ENCODE measurements around the gene CUL9.

CUL9 gene

DNA sequence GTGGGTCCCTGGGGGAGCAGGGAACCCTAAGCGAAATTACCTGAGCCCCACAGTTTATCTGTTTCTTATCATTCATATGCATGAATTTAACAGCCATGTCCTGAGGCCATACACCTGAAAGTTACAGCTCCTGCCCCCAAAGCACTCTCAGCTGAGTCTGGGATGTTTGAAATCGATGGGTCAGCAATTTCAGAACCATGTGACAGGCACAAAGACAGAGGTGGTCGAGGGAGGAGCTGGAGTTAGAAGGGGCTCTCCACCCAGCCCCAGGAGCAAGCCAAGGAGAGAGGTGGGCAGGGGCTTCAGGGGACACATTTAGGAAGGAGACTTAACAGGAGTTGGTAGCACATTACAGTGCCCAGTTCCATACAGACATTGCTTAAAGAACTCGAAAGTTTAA is 76.2 kb downstream of the CUL9 start:
- no peak for DNase-seq

DNA sequence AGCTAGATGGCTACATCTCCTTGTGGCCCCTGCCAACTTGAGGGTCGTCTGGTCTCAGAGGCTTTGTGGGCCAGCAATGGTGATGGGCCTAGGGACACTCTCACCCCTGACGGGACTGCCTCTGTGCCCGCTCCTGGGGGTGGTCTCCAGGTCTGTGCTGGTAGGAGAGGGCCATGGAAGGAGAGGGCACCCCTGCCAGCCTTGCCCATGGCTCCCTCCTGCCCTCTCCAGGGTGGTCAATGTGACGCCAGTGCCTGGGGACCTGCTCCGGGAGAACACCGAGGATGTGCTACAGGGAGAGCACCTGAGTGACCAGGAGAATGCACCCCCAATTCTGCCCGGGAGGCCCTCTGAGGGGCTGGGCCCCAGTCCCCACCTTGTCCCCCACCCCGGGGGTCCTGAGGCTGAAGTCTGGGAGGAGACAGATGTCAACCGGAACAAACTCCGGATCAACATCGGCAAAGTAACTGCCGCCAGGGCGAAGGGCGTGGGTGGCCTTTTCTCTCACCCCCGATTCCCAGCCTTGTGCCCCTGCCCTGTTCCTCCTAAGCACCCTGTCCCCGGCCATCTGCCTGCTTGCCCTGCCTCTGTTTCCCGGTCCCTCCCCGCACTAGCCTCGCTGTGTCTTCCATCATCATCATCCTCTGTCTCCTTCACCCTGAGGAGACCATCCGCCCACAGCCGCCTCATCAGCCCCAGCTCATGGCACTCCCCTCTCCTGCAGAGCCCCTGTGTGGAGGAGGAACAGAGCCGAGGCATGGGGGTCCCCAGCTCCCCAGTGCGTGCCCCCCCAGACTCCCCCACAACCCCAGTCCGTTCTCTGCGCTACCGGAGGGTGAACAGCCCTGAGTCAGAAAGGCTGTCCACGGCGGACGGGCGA is 77.1 kb downstream of the CUL9 start:
- DNase-seq = no peak

DNA sequence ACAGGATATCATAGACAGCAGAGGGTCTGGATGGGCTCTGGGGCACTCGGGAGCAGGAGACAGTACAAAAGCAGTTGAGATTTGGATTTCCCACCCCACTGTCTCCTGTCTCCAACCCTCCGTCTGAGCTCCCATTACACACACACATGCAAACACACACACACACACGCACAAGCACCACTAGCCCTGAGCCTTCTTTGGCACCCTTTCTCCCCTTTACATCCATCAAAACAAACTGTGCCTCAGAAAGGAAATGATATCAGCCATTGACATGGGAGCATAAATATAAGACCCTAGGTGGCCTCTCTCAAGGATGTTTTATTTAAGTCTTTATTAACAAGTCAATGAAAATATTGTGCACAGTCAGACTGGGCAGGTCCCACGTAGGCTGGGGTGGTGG is 78.8 kb downstream of the CUL9 start:
- no peak for DNase-seq

DNA sequence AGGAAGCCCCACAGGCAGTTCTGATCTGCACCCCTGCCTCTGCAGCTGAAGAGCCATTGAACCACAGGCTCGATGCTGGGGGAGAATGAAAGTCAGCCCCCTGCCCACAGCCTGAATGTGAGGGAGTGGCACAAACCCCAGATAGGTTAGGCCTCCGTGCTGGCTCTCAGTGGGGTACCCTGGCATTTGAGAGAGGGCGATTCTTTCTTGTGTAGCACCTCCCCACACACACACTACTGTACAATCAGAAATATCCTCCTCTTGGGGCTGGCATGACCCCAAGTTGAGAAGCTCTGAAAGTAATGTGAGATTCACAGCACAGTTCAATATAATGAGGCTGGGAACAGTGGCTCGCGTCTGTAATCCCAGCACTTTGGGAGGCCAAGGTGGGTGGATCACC is 79.2 kb downstream of the CUL9 start:
- no peak for DNase-seq

DNA sequence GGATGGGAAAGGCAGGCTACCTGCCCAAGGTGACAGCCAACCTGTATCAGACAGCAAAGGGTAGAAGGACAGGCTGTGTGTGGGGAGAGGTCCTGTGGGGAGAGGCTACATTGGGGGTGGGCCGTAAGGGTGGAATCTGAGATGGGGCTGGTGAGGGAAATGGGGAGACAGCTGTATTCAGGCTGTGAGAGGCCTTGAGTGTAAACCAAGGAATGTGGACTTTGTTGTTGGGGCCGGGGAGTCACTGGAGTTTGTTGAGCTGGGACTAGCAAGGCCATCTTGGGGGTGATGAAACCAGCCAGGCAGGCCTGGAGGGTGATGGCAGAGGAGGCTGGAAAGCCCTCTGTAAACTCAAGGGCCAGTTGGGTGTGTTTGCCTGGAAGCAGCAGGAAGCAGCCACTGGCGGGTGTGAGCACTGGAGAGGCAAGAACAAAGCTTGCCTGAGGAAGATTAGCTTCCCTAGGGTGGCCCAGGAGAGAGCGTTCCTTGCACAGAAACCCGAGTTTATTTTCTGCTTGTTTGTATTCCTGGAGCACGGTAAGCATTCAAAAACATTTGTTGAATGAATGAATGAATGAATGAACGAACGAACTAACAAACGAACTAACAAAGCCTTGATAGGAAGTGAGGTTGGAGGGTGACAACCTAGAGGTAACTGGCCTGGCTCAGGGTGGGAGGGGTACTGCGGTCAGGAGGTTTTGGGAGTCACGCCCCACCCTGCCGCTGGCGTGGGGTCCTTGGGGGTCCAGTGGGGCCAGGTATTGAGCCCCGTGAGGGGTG is 80.2 kb downstream of the CUL9 start:
- no peak for DNase-seq

DNA sequence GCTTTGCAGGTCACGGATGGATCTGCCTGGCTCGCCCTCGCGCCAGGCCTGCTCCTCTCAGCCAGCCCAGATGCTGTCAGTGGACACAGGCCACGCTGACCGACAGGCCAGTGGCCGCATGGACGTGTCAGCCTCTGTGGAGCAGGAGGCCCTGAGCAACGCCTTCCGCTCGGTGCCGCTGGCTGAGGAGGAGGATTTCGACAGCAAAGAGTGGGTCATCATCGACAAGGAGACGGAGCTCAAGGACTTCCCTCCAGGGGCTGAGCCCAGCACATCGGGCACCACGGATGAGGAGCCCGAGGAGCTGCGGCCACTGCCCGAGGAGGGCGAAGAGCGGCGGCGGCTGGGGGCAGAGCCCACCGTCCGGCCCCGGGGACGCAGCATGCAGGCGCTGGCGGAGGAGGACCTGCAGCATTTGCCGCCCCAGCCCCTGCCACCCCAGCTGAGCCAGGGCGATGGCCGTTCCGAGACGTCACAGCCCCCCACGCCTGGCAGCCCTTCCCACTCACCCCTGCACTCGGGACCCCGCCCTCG is 80.9 kb downstream of the CUL9 start:
- no peak for DNase-seq

DNA sequence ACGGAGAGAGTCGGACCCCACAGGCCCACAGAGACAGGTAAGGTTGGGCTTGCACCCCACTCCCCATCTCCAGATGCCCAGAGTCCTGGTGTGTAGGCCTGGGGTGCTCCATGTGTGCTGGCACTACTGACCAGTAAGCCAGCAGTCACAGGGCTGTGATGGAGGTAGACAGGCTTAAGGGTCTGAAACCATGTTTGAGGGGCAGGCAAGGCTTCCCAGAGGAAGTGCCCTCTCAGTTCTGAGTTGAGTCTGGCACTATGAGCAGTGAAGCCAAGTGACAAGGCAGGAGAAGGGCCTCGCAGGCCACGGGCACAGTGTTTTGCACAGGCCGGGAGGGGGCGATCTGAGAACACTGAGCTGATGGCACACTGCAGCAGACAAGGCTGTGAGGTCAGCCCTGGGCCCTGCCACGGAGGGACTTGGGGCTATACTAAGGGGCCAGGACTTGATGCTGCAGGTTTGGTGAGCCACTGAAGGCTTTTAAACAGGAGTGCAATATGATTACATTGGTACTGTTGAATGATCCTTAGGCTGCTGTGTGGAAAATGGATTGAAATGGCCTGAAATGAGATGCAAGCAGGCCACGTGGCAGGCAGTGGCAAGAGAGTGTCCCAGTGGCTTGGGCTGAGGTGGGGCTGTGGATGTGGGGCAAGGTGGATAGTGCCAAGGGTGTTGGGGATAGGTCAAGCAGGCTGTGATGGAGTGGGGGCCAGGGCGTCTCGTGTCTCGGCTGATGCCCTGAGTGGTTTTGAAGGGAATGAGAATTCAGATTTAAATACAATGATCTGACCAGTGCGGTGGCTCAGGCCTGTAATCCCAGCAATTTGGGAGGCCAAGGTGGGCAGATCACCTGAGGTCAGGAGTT is 81.5 kb downstream of the CUL9 start:
- peak; percentile 9 for DNase-seq

DNA sequence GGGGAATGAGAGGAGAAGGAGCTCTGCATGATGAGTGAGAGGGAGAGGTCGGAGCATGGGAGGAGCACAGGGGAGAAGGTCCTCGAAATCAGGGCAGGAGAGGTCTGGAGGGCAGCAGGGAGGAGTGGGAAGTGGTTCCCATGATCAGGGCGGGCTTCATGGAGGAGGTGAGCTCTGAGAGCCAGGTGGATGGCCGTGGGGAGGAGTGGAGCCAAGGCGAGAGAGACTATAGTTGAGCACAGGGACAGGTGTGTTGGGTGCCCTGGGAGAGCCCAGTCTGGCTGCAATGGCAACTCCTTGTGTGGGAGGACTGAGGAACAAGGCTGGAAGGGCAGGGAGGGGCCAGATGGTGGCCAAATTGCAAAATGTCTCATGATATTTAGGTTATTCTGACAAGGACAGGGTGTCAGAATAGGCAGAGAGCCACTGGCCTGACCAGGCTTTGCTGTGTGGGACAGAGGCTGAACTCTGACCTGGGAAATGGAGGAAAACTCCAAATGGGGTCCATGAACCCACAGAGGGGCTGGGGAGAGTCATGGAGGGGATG is 82.7 kb downstream of the CUL9 start:
- DNase-seq = no peak

DNA sequence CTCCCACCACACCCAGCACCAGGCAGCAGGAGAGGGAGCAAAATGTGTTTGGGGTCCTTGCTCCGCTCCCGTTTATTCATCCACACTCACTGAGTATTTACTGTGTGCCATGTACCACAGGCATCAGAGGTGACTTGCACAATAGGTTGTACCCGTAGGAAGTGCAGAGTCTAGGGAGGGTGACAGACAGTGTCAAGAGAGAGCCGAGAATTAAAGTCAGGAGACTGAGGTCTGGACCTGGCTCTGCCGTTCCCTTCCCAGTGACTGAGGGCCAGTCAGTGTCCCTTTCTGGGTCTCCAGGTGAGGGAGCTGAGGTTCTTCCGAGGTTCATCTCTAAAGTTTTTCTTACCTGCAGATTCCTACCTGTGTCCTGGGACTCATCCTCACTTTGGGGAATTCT is 83.6 kb downstream of the CUL9 start:
- DNase-seq = no peak

DNA sequence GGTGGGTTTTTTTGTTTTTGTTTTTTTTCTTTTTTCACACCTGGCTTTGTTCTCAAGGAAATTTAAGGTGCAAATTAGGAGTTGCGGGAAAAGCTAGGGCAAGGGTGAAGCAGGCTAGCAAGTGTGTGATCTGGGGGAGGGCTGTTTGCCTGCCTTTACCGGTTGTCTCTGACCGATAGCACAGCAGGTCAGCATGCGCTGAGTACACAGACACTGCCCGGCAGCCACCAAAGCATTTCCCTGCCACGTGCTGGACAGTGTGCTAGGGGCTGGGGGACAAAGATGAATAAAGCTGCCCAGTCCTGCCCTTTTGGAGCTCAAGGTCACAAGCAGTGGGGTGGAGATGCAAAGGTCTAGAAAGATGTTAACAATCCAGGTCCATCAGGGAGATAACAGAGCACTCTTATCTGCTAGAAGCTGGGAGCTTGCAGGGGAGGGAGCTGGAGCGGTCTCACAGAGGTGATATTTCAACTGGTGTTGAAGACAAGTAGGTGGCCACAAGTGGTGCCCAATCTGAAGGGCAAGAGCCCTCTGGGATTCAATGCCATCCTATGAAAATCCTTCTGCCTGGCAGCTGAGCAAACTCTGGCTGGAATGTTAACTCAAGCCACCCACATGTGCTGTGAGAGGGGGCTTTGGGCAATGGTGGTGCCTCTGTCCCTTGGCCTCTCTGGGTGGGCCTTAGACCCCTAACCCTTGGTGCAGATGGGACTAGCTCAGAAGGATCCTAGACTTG is 85.8 kb downstream of the CUL9 start:
- DNase-seq = no peak

DNA sequence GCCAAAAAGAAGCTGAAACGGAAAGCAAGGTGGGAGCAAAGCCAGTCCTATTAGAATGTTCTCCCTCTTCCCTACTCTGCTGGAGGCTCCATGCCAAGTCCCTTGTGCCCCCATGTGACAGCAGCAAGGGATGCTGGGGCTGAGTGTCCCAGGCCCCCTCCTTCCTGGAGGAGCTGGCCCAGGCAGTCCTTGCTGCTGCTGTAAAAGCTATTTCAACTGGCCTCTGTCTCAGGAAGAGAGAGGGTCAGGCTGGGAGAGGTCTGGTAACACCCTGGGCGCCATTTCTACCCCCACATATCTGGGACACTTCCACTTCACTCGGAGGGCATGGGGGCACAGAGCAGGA is 86.3 kb downstream of the CUL9 start:
- DNase-seq = no peak

DNA sequence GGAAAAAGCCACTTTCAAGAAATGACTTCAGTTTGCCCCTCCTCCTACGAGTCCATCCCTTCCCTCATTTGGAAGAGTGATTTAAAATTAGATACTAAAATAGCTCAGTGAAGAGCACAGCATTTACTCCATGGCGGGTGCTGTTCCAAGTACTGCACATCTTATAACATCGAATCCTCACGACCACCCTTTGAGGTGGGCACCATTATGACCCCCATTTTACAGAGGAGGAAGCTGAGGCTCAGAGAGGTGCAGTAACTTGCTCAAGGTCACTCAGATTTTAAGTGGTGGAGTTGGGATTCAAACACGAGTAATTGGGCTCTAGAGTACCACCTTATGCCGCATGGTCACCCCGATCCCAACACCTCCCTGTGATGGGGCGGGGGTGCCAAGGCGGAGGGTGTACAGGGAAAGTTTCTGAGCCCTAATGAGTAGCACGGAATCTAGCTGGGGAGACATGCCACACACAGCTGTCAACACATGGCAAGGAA is 86.8 kb downstream of the CUL9 start:
- no peak for DNase-seq

DNA sequence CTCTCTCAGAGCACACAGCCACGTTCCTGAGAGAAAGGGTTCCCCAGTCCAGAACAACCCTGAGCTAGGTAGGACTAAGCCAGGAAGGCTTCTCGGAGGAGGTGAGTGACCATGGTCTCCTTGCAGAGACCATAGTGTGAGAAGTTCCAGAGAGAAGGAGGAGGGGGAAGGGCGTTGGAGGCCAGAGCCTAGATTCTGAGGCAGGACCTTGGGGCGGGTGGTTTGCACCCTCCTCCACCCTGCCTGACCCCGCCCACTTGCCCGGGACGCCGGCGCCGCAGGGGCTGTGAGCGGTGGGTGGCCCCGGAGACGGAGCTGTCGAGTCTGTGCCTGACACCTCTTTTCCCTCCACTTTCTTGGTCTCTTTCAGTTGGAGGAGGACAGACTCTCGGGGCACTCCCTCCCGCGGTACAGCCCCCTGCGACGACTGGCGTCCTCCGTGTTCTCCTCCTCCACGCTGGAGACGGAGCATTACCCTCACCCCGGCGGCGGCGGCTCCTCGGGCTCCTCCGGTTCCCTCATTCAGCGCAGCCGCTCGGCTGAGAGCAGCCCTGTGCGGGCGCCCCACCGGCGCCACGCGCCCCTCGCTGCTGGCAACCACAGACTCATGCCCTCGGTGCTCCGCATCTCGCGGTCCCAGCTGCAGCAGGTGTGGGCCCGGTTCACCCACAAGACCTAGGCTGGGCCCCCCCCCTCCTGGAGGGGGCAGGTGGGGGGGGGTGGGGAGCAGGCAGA is 87.4 kb downstream of the CUL9 start:
- no peak for DNase-seq

DNA sequence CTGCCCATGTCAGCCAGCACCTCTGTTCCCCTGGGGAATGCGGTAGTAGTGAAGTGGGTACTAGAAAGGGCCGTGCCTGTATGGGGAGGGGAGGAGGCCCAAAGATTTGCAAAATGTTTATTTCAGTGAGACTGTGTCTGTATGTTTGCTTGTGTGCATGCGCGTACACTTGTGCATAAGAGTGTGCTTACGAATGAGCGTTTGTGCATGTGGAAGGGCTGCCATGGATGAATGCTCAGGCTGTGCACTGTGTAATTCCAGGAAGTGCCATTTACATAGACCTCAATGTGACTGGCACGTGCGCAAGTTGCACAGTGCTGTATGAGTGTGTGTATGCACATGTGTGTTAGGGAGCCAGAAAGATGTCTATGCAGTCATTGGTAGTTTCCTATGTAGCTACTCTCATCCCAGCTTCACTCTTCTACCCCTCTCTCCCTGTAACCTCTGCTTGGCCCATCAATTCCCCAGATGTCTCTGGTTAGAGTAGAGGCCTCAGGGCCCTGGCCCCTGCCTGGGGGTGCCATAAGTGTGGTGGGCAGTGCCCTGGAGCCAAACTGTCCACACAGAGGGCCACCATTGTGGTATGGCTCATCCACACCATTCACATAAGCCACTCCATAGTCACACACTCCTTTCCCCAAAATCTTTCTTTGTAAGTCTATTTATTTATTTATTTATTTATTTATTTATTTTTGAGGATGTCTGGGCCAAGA is 89.3 kb downstream of the CUL9 start:
- DNase-seq = no peak

DNA sequence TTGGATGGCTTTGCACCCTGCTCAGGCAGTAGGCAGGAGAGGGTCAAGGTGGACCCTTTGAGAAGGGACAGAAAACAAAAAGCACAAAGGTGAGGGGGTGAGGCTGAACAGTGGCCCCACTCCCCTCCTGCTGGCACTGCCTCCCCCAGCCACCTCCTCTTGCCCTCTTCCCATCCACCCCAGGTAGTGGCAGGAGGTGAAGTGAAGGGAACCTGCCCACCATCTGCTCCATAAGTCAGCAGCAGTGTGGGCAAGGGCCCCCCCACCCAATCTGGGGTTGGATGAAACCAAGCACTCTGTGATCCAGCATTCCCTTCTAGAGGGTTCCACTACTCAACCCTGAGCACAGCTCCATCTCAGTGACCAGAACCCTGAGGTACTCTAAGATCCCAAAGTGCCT is 89.9 kb downstream of the CUL9 start:
- DNase-seq = no peak

DNA sequence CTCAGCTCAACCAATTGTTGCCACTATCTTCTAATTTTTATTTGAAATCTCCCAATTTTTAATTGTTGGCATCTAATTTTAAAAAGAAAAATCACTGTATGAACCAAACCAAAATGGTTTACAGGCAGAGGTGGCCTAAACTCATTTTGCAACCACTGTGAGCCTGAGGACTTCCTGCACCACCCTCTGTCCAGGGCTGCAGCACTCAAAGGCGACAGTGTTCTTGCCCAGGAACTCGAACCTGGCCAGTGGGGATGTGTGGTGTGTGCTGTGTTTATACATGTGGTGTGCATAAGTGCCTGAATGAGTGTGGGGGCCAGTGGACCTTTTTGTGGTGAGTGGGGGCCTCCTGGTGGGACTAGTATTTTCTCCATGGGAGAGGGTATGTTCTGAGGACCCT is 91.7 kb downstream of the CUL9 start:
- DNase-seq = no peak

Measured in NCI-H446 treated with DMSO at 0.1 percent for 48 hours (cell line).